KOPT-K1 (cell line): ENCODE results near the gene MAP2K6.

Source experiments
- H3K27ac ChIP-seq: fragments of 200-600 bp; sonication (generic); 2 replicates; pipeline ENCODE4 v1.5.1; 2016; ENCODE audit warnings: antibody characterized with exemption, mild to moderate bottlenecking, low read depth, low read length; ENCODE audit not compliant: poor library complexity, severe bottlenecking
- H3K36me3 ChIP-seq: fragments of 200-600 bp; sonication (generic); 2 replicates; pipeline ENCODE4 v1.5.1; 2017; ENCODE audit warnings: antibody characterized with exemption, mild to moderate bottlenecking, low read length, moderate library complexity; ENCODE audit not compliant: insufficient read depth
- H3K9me3 ChIP-seq: fragments of 200-600 bp; sonication (generic); 2 replicates; pipeline ENCODE4 v1.5.1; 2017; ENCODE audit warnings: antibody characterized with exemption, low read length, mild to moderate bottlenecking; ENCODE audit not compliant: insufficient read depth, poor library complexity, severe bottlenecking

The MAP2K6 gene

DNA sequence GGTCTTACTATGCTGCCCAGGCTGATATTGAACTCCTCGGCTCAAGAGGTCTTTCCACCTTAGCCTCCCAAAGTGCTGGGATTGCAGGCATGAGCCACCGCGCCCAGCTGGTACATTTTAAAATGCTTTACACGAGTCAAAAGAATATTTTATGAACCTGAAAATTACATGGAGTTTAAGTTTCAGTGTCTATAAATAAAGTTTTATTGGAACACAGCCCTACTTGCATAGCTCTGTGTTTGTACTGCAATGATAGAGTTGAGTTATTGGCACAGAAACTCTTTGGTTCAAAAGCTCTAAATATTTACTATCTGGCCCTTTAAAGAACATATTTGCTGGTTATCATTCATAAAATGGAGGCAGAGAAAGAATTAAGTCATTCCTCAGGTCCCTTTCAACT is 24.3 kb downstream of the MAP2K6 start:
- H3K27ac ChIP-seq, result no peak overlapping the region
- H3K36me3 ChIP-seq, result no peaks in the 10 kb centered on the region
- no peaks in the 10 kb centered on the region for H3K9me3 ChIP-seq

DNA sequence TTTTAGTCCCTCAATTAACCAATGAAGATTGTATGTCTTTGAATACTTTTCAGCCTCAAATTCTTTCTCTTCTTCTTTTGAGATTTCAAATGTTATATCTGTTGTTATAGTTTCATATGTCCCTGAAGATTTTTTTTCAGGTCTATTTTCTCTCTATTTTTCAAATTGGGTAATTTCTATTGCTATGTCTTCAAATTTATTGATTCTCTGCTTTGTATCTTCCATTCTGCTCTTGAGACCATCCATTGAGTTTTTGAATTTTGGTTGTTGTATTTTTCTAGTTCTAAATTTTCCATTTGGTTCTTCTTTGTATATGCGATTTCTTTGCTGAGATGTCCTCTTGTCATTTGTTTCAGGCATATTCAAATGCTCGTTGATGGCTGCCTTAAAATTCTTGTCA is 26.7 kb downstream of the MAP2K6 start:
- Histone ChIP-seq H3K36me3 (no peaks in the 10 kb centered on the region), H3K9me3 (no peaks in the 10 kb centered on the region), H3K27ac (no peak overlapping the region)

- H3K9me3 ChIP-seq, result no peaks in the 10 kb centered on the region
- H3K36me3 ChIP-seq, result no peaks in the 10 kb centered on the region
- H3K27ac ChIP-seq, result no peak overlapping the region
These were observed 28.6 kb downstream of the MAP2K6 start for GRCh38 chr17:69443138-69443537.

- Histone ChIP-seq H3K9me3 (no peaks in the 10 kb centered on the region), H3K27ac (no peak overlapping the region), H3K36me3 (no peaks in the 10 kb centered on the region)
These were observed 29.5 kb downstream of the MAP2K6 start for GRCh38 chr17:69444023-69444422.

GRCh38 chr17:69445132-69445531 is 30.6 kb downstream of the MAP2K6 start:
- Histone ChIP-seq H3K36me3 (no peaks in the 10 kb centered on the region), H3K9me3 (no peaks in the 10 kb centered on the region), H3K27ac (no peak overlapping the region)

GRCh38 chr17:69447726-69448125 is 33.2 kb downstream of the MAP2K6 start:
- Histone ChIP-seq H3K36me3 (no peaks in the 10 kb centered on the region), H3K27ac (no peak overlapping the region), H3K9me3 (no peaks in the 10 kb centered on the region)

DNA sequence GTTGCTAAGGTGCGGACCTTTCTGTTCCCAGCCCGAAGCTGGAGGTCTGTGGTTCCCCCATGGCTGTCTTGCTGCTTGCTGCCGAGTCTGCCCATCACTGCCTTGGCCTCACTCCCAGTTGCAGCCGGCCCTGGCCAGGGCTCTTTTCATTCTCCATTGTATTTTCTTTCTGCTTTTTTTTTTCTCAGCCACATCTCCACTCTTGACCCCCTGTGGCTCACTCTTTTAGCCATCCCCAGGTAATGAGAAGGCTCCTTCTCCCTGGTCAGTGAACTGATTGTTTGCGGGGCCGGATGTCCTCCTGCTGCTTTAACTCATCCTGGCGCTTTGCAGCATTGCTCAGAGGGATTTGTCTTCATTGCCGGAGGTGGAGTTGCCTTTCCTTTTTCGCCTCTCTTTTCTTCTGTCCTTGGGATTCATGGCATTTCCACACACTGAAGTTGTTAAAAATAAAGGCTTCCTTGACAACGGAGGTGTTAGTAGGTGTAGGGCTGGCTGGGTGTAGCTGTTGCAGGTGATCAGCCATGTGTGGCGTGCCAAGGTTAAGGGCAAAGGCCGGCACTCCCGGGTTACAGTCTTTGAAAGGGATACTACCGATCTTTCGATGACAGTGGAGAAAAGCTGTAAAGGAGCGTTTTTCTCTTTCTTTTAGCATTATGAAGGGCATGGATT is 34.1 kb downstream of the MAP2K6 start:
- H3K27ac ChIP-seq, result no peak overlapping the region
- H3K9me3 ChIP-seq, result no peaks in the 10 kb centered on the region
- H3K36me3 ChIP-seq, result no peaks in the 10 kb centered on the region

- Histone ChIP-seq H3K27ac (no peak overlapping the region), H3K36me3 (no peaks in the 10 kb centered on the region), H3K9me3 (no peaks in the 10 kb centered on the region)
These were observed 35.6 kb downstream of the MAP2K6 start for GRCh38 chr17:69450131-69450530.

- H3K36me3 ChIP-seq, result no peaks in the 10 kb centered on the region
- H3K27ac ChIP-seq, result no peak overlapping the region
- H3K9me3 ChIP-seq, result no peaks in the 10 kb centered on the region
These were observed 36.4 kb downstream of the MAP2K6 start for GRCh38 chr17:69450918-69451317.

DNA sequence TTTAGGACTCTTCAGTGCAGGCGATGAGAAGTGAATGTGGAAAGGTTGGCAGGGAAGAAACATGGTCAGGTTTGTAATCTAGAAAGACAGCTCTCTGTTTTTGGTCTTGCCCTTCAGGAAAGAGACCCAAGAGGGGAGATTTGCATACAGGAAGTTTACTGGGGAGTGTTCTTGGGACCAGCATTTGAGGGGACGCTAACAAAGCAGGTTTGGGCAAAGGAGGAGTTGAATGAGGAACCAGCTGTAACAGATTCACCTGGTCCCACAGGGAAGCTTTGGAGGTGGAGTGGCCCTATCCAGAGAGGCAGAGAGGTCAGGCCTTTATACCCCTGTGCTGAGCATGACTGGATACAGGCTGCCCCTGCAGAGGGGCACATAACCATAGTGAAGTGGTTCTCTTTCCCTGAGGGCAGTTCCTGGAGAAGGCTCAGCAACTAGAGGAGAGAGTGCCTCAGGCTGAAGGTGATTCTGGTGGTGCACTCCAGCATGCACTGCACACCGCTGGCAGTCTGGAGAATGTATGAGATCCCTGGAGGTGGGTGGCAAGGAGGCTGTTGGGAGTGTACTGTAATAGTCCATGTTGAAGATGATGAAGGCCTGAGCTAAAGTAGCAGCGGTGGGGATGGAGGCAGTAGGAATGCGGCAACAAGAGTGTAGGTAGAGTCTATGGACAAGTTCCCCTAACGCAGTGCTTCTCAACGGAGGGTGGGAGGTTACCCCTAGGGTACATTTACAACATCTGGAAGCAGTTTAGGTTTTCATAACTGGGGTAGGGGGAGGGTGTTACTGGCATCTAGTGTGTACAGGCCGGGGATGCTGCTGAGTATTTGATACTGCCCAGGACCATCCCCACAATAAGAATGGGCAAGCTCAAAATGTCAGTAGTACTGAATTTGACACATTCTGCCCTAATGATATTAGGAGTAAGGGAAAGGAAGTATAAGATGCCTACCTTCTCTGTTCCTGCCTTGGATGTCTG is 37.2 kb downstream of the MAP2K6 start:
- Histone ChIP-seq H3K27ac (no peak overlapping the region), H3K9me3 (no peaks in the 10 kb centered on the region), H3K36me3 (no peaks in the 10 kb centered on the region)

DNA sequence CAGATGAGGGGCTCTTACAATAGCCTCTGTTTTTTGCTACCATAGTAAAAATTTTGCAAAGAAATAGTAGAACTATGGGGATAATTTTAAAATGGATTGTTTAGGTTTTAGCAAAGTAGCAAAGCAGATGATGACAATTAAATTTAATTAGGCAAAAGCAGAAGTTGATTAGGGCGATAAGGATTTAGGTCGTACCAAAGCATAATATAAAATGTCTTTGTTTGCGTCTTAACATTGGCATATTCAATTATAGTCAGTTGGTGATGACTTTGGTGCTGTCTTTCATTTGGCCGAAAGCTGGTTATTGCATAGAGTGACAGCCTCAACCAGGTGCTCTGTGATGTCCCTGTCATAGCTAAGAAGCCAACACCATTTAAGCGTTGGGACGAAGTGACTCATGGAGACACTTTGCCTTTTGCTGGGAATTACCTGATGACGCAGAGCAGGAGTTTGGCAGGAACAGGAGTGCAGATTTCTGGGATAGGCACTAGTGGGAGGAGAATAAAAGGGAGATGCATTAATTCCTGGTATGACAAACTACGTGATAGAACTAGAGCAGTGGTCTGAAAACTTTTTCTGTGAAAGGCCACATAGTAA is 38.3 kb downstream of the MAP2K6 start:
- Histone ChIP-seq H3K9me3 (no peaks in the 10 kb centered on the region), H3K36me3 (no peaks in the 10 kb centered on the region), H3K27ac (no peak overlapping the region)

DNA sequence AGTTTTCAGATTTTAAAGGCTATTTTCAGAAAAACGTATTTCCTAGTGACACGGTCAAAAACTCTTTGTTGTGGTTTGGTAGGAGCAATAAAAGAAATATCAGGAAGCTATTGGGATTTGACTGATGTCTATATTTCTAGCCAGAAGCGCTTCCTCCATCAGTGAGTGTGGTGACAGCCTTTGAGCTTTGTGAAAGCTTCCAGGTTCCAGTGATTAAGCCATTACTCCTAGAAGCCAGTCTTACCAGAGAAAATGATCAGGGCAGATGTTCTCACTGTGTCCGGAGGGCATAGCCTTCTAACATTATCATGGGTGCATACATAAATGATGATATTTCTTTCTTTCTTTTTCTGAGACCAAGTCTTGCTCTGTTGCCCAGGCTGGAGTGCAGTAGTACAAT is 39.6 kb downstream of the MAP2K6 start:
- Histone ChIP-seq H3K27ac (no peak overlapping the region), H3K9me3 (no peaks in the 10 kb centered on the region), H3K36me3 (no peaks in the 10 kb centered on the region)

DNA sequence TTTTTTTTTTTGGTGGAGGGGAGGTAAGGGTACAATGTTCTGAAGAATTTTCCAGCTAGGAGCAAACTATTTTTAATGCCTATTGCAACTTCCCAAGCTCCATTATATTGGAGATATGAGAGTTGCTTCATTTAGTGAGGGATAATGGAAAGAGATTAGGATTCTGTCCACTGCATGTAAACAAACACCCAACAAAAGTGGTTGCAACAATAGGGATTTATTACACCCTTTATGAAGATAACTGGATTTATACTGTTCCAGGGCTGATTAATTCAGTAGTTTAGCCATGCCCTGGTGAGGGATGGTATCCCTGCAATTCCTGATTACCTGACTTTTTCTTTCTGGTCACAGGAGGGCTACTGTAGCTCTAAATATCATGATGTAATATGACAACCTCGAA is 40.5 kb downstream of the MAP2K6 start:
- Histone ChIP-seq H3K36me3 (no peaks in the 10 kb centered on the region), H3K9me3 (no peaks in the 10 kb centered on the region), H3K27ac (no peak overlapping the region)

GRCh38 chr17:69457603-69458002 is 43.1 kb downstream of the MAP2K6 start:
- H3K36me3 ChIP-seq, result no peaks in the 10 kb centered on the region
- H3K27ac ChIP-seq, result no peak overlapping the region
- H3K9me3 ChIP-seq, result no peaks in the 10 kb centered on the region
